Measurements from ENCODE around the gene FBXO24.

Gene FBXO24

GRCh38 chr7:100543586-100543985, 42.5 kb upstream of the FBXO24 start:
- TF ChIP-seq CTCF (IDR thresholded peaks at IDR 0.05; ENCODE audit: low read depth, low read length, missing control alignments) = no peak
- H3K4me3 ChIP-seq (ENCODE audit: low read depth, low read length) = peak overlapping the region; percentile 27; the same call in 1 of the 2 replicates
- no peak for DNase-seq (ENCODE audit: low read depth)

- TF ChIP-seq CTCF (IDR thresholded peaks at IDR 0.05; ENCODE audit: low read depth, low read length, missing control alignments) = no peak
- DNase-seq (ENCODE audit: low read depth) = no peak
- peak overlapping the region; percentile 27; the same call in 1 of the 2 replicates for H3K4me3 ChIP-seq (ENCODE audit: low read depth, low read length)
Measured at GRCh38 chr7:100544386-100544785, 41.7 kb upstream of the FBXO24 start.

GRCh38 chr7:100544967-100545359, 41.2 kb upstream of the FBXO24 start:
- no peak for TF ChIP-seq CTCF (IDR thresholded peaks at IDR 0.05; ENCODE audit: low read depth, low read length, missing control alignments)
- DNase-seq (ENCODE audit: low read depth) = no peak
- peak overlapping the region; percentile 32; the same call in 1 of the 2 replicates for H3K4me3 ChIP-seq (ENCODE audit: low read depth, low read length)

- peak; percentile 23 for TF ChIP-seq CTCF (IDR thresholded peaks at IDR 0.05; ENCODE audit: low read depth, low read length, missing control alignments)
- DNase-seq (ENCODE audit: low read depth) = peak; percentile 77
- H3K4me3 ChIP-seq (ENCODE audit: low read depth, low read length) = peak overlapping the region; percentile 46; the same call in 1 of the 2 replicates
Measured at GRCh38 chr7:100545360-100546128, 40.6 kb upstream of the FBXO24 start.

GRCh38 chr7:100546129-100546925, 39.8 kb upstream of the FBXO24 start:
- peak; percentile 68 for DNase-seq (ENCODE audit: low read depth)
- TF ChIP-seq CTCF (IDR thresholded peaks at IDR 0.05; ENCODE audit: low read depth, low read length, missing control alignments) = no peak
- H3K4me3 ChIP-seq (ENCODE audit: low read depth, low read length) = peak overlapping the region; percentile 46

- no peak for DNase-seq (ENCODE audit: low read depth)
- H3K4me3 ChIP-seq (ENCODE audit: low read depth, low read length) = peak overlapping the region; percentile 46
- no peak for TF ChIP-seq CTCF (IDR thresholded peaks at IDR 0.05; ENCODE audit: low read depth, low read length, missing control alignments)
Measured at GRCh38 chr7:100546926-100547800, 39.0 kb upstream of the FBXO24 start.

Data from GM12864 (cell line).